ENCODE data around the gene ATRAID.

Gene ATRAID

GRCh38 chr2:27220091-27220490 is 8.2 kb downstream of the ATRAID start:
- DNase-seq = no peak

- no peak for DNase-seq
Measured at GRCh38 chr2:27221166-27221565, 9.3 kb downstream of the ATRAID start.

- DNase-seq = no peak
Measured at GRCh38 chr2:27222407-27222806, 10.6 kb downstream of the ATRAID start.

- DNase-seq = no peak
Measured at GRCh38 chr2:27223416-27223815, 11.6 kb downstream of the ATRAID start.

GRCh38 chr2:27225526-27225925 is 13.7 kb downstream of the ATRAID start:
- no peak for DNase-seq

- DNase-seq = no peak
Measured at GRCh38 chr2:27227501-27227900, 15.7 kb downstream of the ATRAID start.

GRCh38 chr2:27231921-27232320 is 20.1 kb downstream of the ATRAID start:
- DNase-seq = no peak

- no peak for DNase-seq
Measured at GRCh38 chr2:27233341-27233740, 21.5 kb downstream of the ATRAID start.

- DNase-seq = no peak
Measured at GRCh38 chr2:27236136-27236535, 24.3 kb downstream of the ATRAID start.

GRCh38 chr2:27236626-27237025 is 24.8 kb downstream of the ATRAID start:
- no peak for DNase-seq

- DNase-seq = no peak
Measured at GRCh38 chr2:27237341-27237945, 25.6 kb downstream of the ATRAID start.

- no peak for DNase-seq
Measured at GRCh38 chr2:27238976-27239375, 27.1 kb downstream of the ATRAID start.

GRCh38 chr2:27240406-27240805 is 28.6 kb downstream of the ATRAID start:
- DNase-seq = no peak

- DNase-seq = no peak
Measured at GRCh38 chr2:27241761-27242613, 30.1 kb downstream of the ATRAID start.

- no peak for DNase-seq
Measured at GRCh38 chr2:27242614-27242951, 30.7 kb downstream of the ATRAID start.

GRCh38 chr2:27243391-27244130 is 31.7 kb downstream of the ATRAID start:
- no peak for DNase-seq

GRCh38 chr2:27245116-27245515 is 33.3 kb downstream of the ATRAID start:
- DNase-seq = no peak

GRCh38 chr2:27245626-27246025 is 33.8 kb downstream of the ATRAID start:
- no peak for DNase-seq

GRCh38 chr2:27247893-27248292 is 36.1 kb downstream of the ATRAID start:
- no peak for DNase-seq

GRCh38 chr2:27249159-27249890 is 37.5 kb downstream of the ATRAID start:
- no peak for DNase-seq

GRCh38 chr2:27249891-27250651 is 38.2 kb downstream of the ATRAID start:
- no peak for DNase-seq

- DNase-seq = no peak
Measured at GRCh38 chr2:27250652-27251379, 39.0 kb downstream of the ATRAID start.
